PC-3 (cell line): Measurements from ENCODE around the gene ADGRF4. TPM values are rescaled to one million over a fixed set of nuclear protein-coding genes. Genes with fewer than 3 reads are reported as not detected.

Experiments
- ATAC-seq: fragments of 200-7000 bp; cut with Tn5 transposase; 2 replicates; pipeline ENCODE4 v1.9.1; 2020; ENCODE audit warnings: mild to moderate bottlenecking, moderate library complexity
- BruUV-seq: library from RNA; stranded (reverse); fragments of 400-500 nt; replicated peaks from 2 replicates; lab custom pipeline; 2021; lab: Mats Ljungman, UMichigan
- CTCF ChIA-PET: fragments of 300-600 bp; sonication (Branson Sonifier 250); formaldehyde crosslinking; loops from one replicate; lab custom pipeline; 2022; ENCODE audit warnings: antibody characterized with exemption; lab: Charles Lee
- POLR2A ChIA-PET: fragments of 300-600 bp; sonication (Branson Sonifier 250); formaldehyde crosslinking; loops from one replicate; lab custom pipeline; 2022; ENCODE audit warnings: antibody characterized with exemption; ENCODE audit not compliant: unreplicated experiment; lab: Charles Lee
- DNase-seq: peaks from one replicate; pipeline ENCODE4 v3.0.0-alpha.2; 2015
- H2AFZ ChIP-seq: fragments of 300-600 bp; sonication (generic); 2 replicates; pipeline ENCODE4 v1.6.0; 2016; ENCODE audit warnings: antibody characterized with exemption, low read length
- H3F3A ChIP-seq: fragments of 300-600 bp; sonication (generic); one replicate; pipeline ENCODE4 v1.6.0; 2017; ENCODE audit warnings: antibody characterized with exemption, low read length, control low read depth, mild to moderate bottlenecking; ENCODE audit not compliant: unreplicated experiment
- H3K27ac ChIP-seq: fragments of 300-600 bp; sonication (generic); 2 replicates; pipeline ENCODE4 v1.5.1; 2016; ENCODE audit warnings: mild to moderate bottlenecking, low read length
- H3K27me3 ChIP-seq: fragments of 300-600 bp; sonication (generic); 2 replicates; pipeline ENCODE4 v1.6.1; 2016; ENCODE audit warnings: low read length, mixed read lengths
- H3K36me3 ChIP-seq: fragments of 300-600 bp; sonication (generic); 2 replicates; pipeline ENCODE4 v1.6.1; 2016; ENCODE audit warnings: low read depth, mixed run types, low read length, mixed read lengths
- H3K4me1 ChIP-seq: fragments of 300-600 bp; sonication (generic); 2 replicates; pipeline ENCODE4 v1.5.1; 2016; ENCODE audit warnings: low read length; ENCODE audit not compliant: insufficient read depth
- H3K4me2 ChIP-seq: fragments of 300-600 bp; sonication (generic); 2 replicates; pipeline ENCODE4 v1.6.0; 2016; ENCODE audit warnings: low read length
- H3K4me3 ChIP-seq: fragments of 300-600 bp; sonication (generic); 2 replicates; pipeline ENCODE4 v1.5.1; 2016; ENCODE audit warnings: mild to moderate bottlenecking, low read length, mixed read lengths
- H3K79me2 ChIP-seq: fragments of 300-600 bp; sonication (generic); 2 replicates; pipeline ENCODE4 v1.6.1; 2017; ENCODE audit warnings: low read length, mixed read lengths
- H3K9ac ChIP-seq: fragments of 300-600 bp; sonication (generic); 2 replicates; pipeline ENCODE4 v1.6.0; 2016; ENCODE audit warnings: mild to moderate bottlenecking, low read length
- H3K9me2 ChIP-seq: fragments of 300-600 bp; sonication (generic); replicated peaks from 2 replicates; pipeline ENCODE4 v1.6.1; 2016; ENCODE audit warnings: mixed run types, low read length, mixed read lengths
- H3K9me3 ChIP-seq: fragments of 300-600 bp; sonication (generic); 2 replicates; pipeline ENCODE4 v1.6.1; 2016; ENCODE audit warnings: low read length, mixed read lengths
- H4K20me1 ChIP-seq: fragments of 300-600 bp; sonication (generic); 2 replicates; pipeline ENCODE4 v1.6.1; 2016; ENCODE audit warnings: low read length, mixed read lengths
- CTCF ChIP-seq: fragments of 300-600 bp; sonication (generic); conservative IDR thresholded peaks from 2 replicates; pipeline ENCODE4 v1.5.1; 2017; ENCODE audit warnings: antibody characterized with exemption, low read depth, mild to moderate bottlenecking, low read length
- EZH2 ChIP-seq: fragments of 300-600 bp; sonication (generic); IDR thresholded peaks from one replicate; pipeline ENCODE4 v1.6.1; 2017; ENCODE audit warnings: antibody characterized with exemption, mild to moderate bottlenecking, low read length; ENCODE audit not compliant: unreplicated experiment
- EZH2phosphoT487 ChIP-seq: fragments of 300-600 bp; sonication (generic); IDR thresholded peaks from 2 replicates; pipeline ENCODE4 v1.6.1; 2018; ENCODE audit warnings: mild to moderate bottlenecking, antibody characterized with exemption, low read length, borderline replicate concordance
- intact Hi-C: fragments of 100-400 bp; cut with micrococcal nuclease; formaldehyde crosslinking; loops from 2 replicates; pipeline ENCODE4 v1.9.0; 2023
- total RNA-seq: library from RNA; depleted of rRNA; stranded (reverse); fragments of >200 nt; gene quantifications from 2 replicates; pipeline ENCODE4 v1.2.3, GENCODE V29; 2014

Gene ADGRF4
- total RNA-seq, 1 experiment from 2014 or later, result 3.4 TPM

GRCh38 chr6:47651505-47651944 is 46.9 kb upstream of the ADGRF4 start:
- no peak overlapping the region for H3K4me3 ChIP-seq
- peaks cover 47% of the 10 kb centered on the region for H3K4me1 ChIP-seq
- H2AFZ ChIP-seq, result peak overlapping the region; percentile 71
- H3K4me2 ChIP-seq, result peak overlapping the region; percentile 74
- DNase-seq (peak; percentile 78), ATAC-seq (peak; percentile 65)
- no peaks in the 10 kb centered on the region for H3K27me3 ChIP-seq
- peak overlapping the region; percentile 66 for H3K27ac ChIP-seq
- 0 out of 2 replicates have a peak overlapping the region, but pooled peaks have one; percentile 16 for H3K9ac ChIP-seq
- intact Hi-C loops, result loop anchor here (5.0 kb wide), 1 partner anchor 46 kb away; the partner anchor contains the start of gene ADGRF4
- H3K79me2 ChIP-seq, result no peaks in the 10 kb centered on the region
- H4K20me1 ChIP-seq, result no peaks in the 10 kb centered on the region
- BruUV-seq, result no TSS peak
- TF ChIP-seq CTCF, result no peak
- no peak for TF ChIP-seq EZH2
- TF ChIP-seq EZH2phosphoT487, result no peak
- H3K9me2 ChIP-seq, result no peaks in the 10 kb centered on the region
- ChIA-PET POLR2A (no interaction called here), CTCF (no interaction called here)
- no peaks in the 10 kb centered on the region for H3F3A ChIP-seq
- H3K9me3 ChIP-seq, result no peaks in the 10 kb centered on the region
- H3K36me3 ChIP-seq, result no peaks in the 10 kb centered on the region

GRCh38 chr6:47653706-47654105 is 44.7 kb upstream of the ADGRF4 start:
- no peaks in the 10 kb centered on the region for H4K20me1 ChIP-seq
- no peaks in the 10 kb centered on the region for H3K79me2 ChIP-seq
- no peak overlapping the region for H3K4me3 ChIP-seq
- H3K36me3 ChIP-seq, result no peaks in the 10 kb centered on the region
- H3K9ac ChIP-seq, result no peak overlapping the region
- intact Hi-C loops, result loop anchor here (5.0 kb wide), 1 partner anchor 44 kb away; the partner anchor contains the start of gene ADGRF4
- DNase-seq (peak; percentile 58), ATAC-seq (no peak)
- no peak overlapping the region for H3K27ac ChIP-seq
- no peaks in the 10 kb centered on the region for H3F3A ChIP-seq
- no peaks in the 10 kb centered on the region for H3K9me3 ChIP-seq
- H3K27me3 ChIP-seq, result no peaks in the 10 kb centered on the region
- TF ChIP-seq CTCF (no peak), EZH2 (no peak), EZH2phosphoT487 (no peak)
- ChIA-PET POLR2A (no interaction called here), CTCF (no interaction called here)
- H3K4me2 ChIP-seq, result no peak overlapping the region
- no TSS peak for BruUV-seq
- no peaks in the 10 kb centered on the region for H3K9me2 ChIP-seq
- H2AFZ ChIP-seq, result no peak overlapping the region
- peaks cover 50% of the 10 kb centered on the region for H3K4me1 ChIP-seq

GRCh38 chr6:47654255-47654654 is 44.1 kb upstream of the ADGRF4 start:
- H3F3A ChIP-seq, result no peaks in the 10 kb centered on the region
- no peak overlapping the region for H3K4me2 ChIP-seq
- no peak overlapping the region for H3K9ac ChIP-seq
- ChIA-PET CTCF (no interaction called here), POLR2A (no interaction called here)
- H4K20me1 ChIP-seq, result no peaks in the 10 kb centered on the region
- no peaks in the 10 kb centered on the region for H3K9me2 ChIP-seq
- no peaks in the 10 kb centered on the region for H3K36me3 ChIP-seq
- no peak overlapping the region for H2AFZ ChIP-seq
- TF ChIP-seq EZH2 (no peak), EZH2phosphoT487 (no peak), CTCF (no peak)
- no peak overlapping the region for H3K4me3 ChIP-seq
- no peak overlapping the region for H3K27ac ChIP-seq
- H3K79me2 ChIP-seq, result no peaks in the 10 kb centered on the region
- BruUV-seq, result no TSS peak
- DNase-seq (peak; percentile 23), ATAC-seq (no peak)
- no peaks in the 10 kb centered on the region for H3K9me3 ChIP-seq
- H3K27me3 ChIP-seq, result no peaks in the 10 kb centered on the region
- H3K4me1 ChIP-seq, result peaks cover 50% of the 10 kb centered on the region
- intact Hi-C loops, result loop anchor here (5.0 kb wide), 1 partner anchor 43 kb away; the partner anchor contains the start of gene ADGRF4
